Activated T-cell treated with anti-CD3 and anti-CD28 coated beads, Interleukin-2, amount 50 U/mL, for 4 hours (primary cell): ENCODE measurements around the gene CD58. TPM values are rescaled to one million over a fixed set of nuclear protein-coding genes. Genes with fewer than 3 reads are reported as not detected.

ENCODE experiments used
- ATAC-seq, 2 donors: fragments of 200-7000 bp; cut with Tn5 transposase; one replicate each; pipeline ENCODE4 v1.10.0; 2021
- DNase-seq: peaks from one replicate; pipeline ENCODE4 v3.0.0-alpha.2; 2020
- H3K27me3 Mint-ChIP-seq: one replicate; pipeline ENCODE4 v1.8.0; 2021; ENCODE audit warnings: low read depth, mixed read lengths
- H3K36me3 Mint-ChIP-seq: one replicate; pipeline ENCODE4 v1.8.0; 2022; ENCODE audit warnings: mixed read lengths; ENCODE audit not compliant: insufficient read depth
- H3K4me1 Mint-ChIP-seq: one replicate; pipeline ENCODE4 v1.8.0; 2021; ENCODE audit warnings: low read depth, mixed read lengths
- H3K4me3 Mint-ChIP-seq: one replicate; pipeline ENCODE4 v1.8.0; 2021; ENCODE audit warnings: mild to moderate bottlenecking, moderate library complexity, mixed read lengths
- H3K9me3 Mint-ChIP-seq: one replicate; pipeline ENCODE4 v1.8.0; 2021; ENCODE audit warnings: mixed read lengths
- total RNA-seq, 3 donors: library from RNA; stranded (reverse); gene quantifications; one replicate each; pipeline ENCODE4 v1.2.1, GENCODE V29; 2021

The CD58 gene
- total RNA-seq, 3 donors from 2014 or later: 8.6 to 15.0 (median 9.4) TPM

DNA sequence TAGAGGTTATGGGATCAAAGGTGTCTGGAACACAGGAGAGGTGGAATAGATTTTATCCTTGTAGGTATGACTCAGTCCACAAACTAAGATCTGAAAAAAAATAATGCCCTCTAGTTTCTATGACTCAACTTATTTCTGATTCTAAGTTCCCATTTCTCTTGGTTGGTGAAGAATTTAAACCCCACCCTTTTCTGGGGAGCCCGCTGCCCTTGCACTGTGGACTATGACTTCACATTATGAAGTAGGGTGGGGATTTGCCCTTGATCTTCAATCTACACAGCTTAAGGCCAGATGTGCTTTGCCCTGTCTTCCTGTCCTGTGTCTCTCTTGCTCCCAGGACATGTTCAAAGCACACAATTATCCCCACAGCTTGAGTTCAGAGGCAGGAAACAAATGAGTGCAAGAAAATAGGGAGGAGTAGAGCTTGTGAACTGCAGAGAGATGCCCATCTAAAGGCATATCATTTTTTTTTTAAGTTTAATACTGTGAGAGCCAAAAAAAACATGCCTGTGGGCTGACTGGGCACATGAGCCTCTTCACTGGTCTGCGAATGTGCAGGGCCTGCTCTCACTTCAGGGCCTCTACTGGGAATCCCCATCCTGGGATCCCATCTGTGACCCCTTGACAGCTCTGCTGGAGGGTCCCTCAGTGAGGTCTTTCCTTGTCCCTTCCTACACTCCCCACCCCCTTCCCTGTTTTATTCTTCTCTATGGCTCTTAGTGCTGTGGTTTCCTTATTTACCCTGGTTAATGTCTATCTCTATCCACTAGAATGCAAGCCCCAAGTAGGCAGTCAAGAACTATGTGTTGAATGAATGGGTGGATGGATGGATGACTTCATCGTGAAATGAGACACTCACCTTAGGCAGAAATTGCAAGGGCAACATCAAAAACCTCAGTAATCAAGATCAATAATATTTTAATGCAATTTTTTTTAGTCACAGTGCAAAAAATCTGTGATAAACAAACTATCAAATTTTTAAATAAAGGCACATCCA lies 61.5 kb downstream of the CD58 start:
- Mint-ChIP-seq H3K27me3 (no peaks in the 10 kb centered on the region), H3K4me3 (no peak overlapping the region), H3K9me3 (no peaks in the 10 kb centered on the region), H3K4me1 (peaks cover 74% of the 10 kb centered on the region), H3K36me3 (peaks cover 8% of the 10 kb centered on the region)
- DNase-seq (peak; percentile 30), ATAC-seq (peak; percentile 66 to 72)

DNA sequence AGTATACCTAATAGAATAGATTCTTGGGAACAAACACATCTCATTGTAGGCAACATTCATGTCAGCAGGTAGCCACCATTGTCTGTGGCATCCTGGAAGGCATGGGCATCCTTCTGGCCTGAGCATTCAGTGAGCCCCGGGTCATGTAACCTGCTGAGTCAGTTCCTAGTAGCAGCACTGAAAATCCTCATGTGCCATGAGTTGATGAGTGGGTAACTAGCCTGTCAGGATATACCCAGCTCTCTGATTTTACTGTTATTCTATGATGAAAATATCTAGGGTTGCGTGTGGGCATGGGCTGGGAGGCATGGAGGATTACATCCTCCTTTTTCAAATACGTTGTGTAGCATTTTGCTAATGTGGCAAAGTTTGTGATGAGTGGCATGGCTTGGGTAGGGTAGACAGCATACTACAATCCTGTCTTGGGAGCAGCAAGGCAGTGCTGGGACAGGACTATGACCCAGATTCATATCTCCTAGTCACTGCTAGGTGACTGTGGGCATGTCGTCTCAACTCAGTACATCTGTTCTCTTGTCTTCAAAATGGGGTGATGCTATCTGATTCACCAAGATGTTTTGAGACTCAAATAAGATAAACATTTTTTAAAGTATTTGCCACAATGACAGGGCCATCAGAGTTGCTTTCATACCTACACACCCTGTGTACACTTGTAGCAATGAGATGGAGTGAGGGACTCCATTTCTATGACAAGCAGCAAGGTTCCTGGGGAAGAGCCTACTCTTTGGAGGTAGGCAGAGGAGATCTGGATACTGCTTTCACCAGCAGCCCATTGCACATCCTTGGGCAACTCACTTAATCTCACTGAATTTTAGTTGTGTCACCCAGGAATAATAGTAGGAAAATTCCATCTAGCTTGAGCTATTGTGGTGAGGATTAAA lies 62.5 kb downstream of the CD58 start:
- no peaks in the 10 kb centered on the region for H3K9me3 Mint-ChIP-seq
- DNase-seq: no peak
- H3K36me3 Mint-ChIP-seq: peaks cover 8% of the 10 kb centered on the region
- H3K4me3 Mint-ChIP-seq: no peak overlapping the region
- peak; percentile 12 to 23 for ATAC-seq
- peaks cover 75% of the 10 kb centered on the region for H3K4me1 Mint-ChIP-seq
- no peaks in the 10 kb centered on the region for H3K27me3 Mint-ChIP-seq

DNA sequence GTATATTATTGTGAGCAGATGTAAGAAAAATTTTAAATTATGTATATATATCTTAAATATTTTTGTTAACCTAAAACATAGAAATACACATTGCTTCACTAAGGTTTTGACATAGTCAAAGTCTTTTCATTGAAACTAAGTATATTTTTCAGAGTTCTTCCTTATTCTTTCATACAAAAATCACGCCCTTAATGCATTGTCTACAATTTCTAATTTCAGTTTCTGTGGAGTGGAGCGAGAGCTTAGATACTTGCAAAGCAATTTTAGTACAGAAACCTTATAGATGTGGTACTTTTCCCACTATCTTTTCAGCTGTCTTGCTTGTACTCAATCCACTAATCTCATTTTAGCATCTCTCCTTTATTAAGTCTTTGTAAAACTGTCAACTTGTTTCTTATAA lies 63.2 kb downstream of the CD58 start:
- peaks cover 4% of the 10 kb centered on the region for H3K36me3 Mint-ChIP-seq
- peaks cover 75% of the 10 kb centered on the region for H3K4me1 Mint-ChIP-seq
- DNase-seq: no peak
- H3K27me3 Mint-ChIP-seq: no peaks in the 10 kb centered on the region
- no peak for ATAC-seq
- no peaks in the 10 kb centered on the region for H3K9me3 Mint-ChIP-seq
- H3K4me3 Mint-ChIP-seq: no peak overlapping the region

DNA sequence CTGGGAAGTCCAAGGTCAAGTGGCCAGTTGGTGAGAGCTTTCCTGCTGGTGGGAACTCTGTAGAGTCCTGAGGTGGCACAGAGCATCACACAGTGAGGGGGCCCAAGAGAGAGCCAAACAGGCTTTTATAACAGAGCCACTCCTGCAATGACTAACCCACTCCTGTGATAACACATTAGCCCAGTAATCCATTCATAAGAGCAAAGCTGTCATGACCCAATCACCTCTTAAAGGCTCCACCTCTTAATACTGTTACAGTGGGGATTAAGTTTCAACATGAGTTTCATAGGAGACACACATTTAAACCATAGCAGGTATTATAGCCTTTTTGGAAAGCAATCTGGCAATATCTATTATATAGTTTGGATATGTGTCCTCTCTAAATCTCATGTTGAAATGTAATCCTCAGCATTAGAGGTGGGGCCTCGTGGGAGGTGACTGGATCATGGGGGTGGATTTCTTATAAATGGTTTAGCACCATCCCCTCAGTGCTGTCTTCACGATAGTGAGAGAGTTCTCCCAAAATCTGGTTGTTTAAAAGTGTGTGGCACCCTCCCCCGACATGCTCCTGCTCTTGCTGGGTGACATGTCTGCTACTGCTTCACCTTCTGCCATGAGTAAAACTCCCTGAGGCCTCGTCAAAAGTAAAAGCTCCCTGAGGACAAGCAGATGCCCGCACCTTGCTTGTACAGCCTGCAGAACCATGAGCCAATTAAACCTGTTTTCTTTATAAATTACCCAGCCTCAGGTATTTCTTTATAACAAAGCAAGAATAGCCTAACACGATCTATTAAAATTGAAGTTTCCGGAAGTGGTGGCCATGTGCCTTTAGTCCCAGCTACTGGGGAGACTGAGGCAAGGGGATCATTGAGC lies 64.5 kb downstream of the CD58 start:
- Mint-ChIP-seq H3K9me3 (no peaks in the 10 kb centered on the region), H3K4me1 (peaks cover 75% of the 10 kb centered on the region), H3K4me3 (no peak overlapping the region), H3K36me3 (no peaks in the 10 kb centered on the region), H3K27me3 (no peaks in the 10 kb centered on the region)
- DNase-seq (no peak), ATAC-seq (peak; percentile 31 to 36)

DNA sequence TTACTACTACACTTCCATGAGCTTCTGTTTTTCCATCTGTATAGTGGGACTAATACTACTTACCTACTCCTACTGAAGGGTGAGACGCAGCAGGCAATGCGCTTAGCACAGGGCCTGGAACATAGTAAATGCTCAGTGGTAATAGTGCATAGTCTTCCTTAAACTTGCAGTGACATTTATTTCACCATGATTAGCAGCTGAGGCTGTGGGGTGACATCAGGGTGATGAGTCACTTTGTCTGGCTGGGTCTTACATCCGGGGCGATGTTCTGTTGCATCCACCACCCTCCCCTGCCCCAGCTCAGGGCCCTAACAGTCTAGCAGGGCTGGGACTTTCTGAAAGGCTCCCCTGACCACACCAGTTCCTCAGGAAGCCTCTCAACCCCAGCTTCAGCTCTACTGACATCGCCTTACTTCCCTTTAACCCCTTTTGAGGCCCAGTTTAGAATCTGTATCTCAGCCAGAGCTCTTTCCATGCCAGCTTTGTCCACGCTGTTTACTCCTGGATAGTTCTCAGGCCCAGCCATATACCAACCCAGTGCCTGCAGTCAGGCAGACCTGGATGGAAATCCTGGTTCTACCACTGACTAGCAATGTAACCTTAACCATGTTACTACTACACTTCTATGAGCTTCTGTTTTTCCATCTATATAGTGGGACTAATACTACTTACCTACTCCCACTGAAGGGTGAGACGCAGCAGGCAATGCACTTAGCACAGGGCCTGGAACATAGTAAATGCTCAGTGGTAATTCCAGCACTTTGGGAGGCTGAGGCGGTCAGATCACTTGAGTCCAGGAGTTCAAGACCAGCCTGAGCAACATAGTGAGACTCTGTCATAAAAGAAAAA lies 66.3 kb downstream of the CD58 start:
- Mint-ChIP-seq H3K9me3 (no peaks in the 10 kb centered on the region), H3K27me3 (no peaks in the 10 kb centered on the region), H3K36me3 (no peaks in the 10 kb centered on the region), H3K4me3 (peak overlapping the region; percentile 29), H3K4me1 (peaks cover 67% of the 10 kb centered on the region)
- peak; percentile 81 to 82 for ATAC-seq
- DNase-seq: peak; percentile 81

DNA sequence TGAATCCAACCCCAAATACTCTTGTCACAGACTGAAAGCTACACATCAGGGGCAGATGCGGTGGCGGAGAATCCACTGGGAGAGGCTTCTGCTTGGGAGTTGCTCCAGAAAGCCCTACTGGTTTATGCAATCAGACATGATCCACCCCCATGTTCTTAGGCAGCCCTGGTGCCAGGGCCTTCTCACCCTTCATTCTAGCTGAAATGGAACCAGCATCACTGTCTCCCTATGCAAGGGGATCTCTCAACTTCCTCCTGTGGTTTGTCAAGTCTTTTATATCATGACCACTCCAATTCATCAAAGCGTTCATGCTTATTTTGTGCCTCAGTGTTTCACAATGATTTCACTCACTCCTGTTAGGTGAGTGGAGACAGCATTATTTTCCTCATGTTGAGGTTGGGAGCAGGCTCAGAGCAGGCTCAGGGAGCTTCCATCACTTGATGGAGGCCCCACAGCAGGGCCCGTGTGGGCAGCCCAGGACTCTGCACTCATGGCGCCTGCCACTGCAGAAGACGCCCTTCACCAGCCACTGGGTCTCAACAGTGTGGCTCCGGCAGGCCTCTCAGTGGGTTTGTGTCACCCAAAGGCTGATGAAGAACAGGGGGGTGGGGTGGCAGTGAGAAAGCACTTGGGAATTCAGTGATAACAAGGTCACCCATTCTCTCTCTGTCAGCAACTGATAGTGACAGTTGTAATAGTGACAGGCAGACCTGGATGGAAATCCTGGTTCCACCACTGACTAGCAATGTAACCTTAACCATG lies 67.1 kb downstream of the CD58 start:
- no peaks in the 10 kb centered on the region for H3K36me3 Mint-ChIP-seq
- ATAC-seq (peak; percentile 4 to 17), DNase-seq (no peak)
- H3K4me3 Mint-ChIP-seq: no peak overlapping the region
- H3K9me3 Mint-ChIP-seq: no peaks in the 10 kb centered on the region
- H3K4me1 Mint-ChIP-seq: peaks cover 64% of the 10 kb centered on the region
- H3K27me3 Mint-ChIP-seq: no peaks in the 10 kb centered on the region

DNA sequence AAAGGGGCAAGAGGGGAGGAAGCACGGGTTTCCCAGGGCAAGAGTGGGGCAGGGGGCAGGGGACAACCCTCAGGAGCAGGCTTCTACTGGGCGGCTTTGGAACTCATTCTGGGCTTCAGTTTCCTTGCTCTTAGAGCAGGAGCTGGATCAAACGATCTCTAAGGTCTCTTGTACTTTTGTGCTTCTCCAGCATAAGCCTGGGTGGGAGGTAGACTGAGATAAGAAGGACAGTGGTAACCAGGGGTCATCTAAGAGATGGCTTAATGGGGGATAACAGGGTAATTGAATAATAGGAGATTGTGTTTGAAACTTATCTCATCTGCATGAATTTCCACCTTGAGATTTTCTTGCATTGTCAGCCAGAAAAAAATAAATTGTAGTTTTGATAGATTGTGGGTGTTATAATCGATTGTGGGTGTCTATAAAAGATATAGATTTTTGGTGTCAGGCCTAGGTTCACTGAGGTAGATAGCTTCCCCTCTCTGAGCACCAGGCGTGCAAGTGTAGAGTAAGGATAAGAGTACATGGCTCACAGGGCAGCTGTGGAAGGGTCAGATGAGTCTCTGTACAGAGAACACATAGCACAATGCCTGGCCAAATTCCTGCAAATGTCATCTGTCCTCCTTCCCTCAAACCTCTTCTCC lies 68.0 kb downstream of the CD58 start:
- Mint-ChIP-seq H3K27me3 (no peaks in the 10 kb centered on the region), H3K9me3 (no peaks in the 10 kb centered on the region), H3K4me3 (no peak overlapping the region), H3K36me3 (no peaks in the 10 kb centered on the region), H3K4me1 (peaks cover 54% of the 10 kb centered on the region)
- DNase-seq (no peak), ATAC-seq (no peak)

DNA sequence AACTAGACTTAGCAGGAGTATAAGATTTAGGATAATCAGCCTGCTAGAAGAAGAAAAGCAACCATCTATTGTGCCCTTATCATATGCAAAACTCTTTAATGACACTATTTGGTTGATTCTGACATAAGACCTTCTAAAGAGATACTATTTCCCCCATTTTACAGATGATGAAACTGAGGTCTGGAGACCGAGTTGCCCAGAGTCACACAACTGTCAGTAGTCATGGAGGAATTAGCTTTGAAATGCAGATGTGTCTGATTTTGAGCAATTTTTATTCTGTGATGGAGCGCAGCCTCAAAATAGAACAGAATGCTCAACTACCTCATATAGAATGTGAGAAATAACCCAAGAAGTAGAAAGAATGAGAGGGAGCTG lies 69.0 kb downstream of the CD58 start:
- no peak overlapping the region for H3K4me3 Mint-ChIP-seq
- no peaks in the 10 kb centered on the region for H3K36me3 Mint-ChIP-seq
- no peaks in the 10 kb centered on the region for H3K9me3 Mint-ChIP-seq
- H3K4me1 Mint-ChIP-seq: peaks cover 52% of the 10 kb centered on the region
- DNase-seq (no peak), ATAC-seq (no peak)
- H3K27me3 Mint-ChIP-seq: no peaks in the 10 kb centered on the region

DNA sequence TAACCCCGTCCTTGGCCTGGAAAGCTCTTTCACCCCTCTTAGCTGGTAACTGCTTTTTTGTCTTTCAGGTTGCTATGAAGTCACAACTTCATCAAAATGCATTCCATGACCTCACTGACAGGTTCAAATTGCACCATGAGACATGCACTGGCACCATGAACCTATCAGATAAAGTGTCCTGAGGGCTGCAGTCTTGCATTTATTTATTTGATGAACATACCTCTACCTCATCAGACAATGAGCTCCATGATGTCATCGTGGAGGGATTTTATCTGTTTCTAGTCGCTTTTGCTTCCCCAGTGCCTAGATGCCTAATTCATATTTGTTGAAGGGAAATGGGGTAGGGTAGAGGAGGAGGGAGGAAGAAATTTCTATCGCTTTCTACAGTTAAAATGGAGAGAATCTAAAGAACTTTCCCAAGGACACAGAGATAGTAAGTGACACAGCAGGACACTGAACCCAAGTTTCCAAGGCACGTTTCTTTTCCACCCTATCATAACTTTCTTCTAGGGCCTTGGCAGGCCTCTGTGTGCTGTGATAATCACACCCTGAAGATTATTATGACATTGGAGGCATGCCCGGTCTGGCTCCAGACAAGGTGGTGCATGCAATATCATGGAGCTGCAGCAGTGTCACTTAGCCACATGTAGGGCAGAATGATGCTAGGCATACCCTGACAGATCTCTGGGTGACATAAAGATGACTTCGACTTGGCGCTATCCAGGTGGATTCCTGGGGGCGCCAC lies 69.5 kb downstream of the CD58 start:
- H3K4me3 Mint-ChIP-seq: no peak overlapping the region

DNA sequence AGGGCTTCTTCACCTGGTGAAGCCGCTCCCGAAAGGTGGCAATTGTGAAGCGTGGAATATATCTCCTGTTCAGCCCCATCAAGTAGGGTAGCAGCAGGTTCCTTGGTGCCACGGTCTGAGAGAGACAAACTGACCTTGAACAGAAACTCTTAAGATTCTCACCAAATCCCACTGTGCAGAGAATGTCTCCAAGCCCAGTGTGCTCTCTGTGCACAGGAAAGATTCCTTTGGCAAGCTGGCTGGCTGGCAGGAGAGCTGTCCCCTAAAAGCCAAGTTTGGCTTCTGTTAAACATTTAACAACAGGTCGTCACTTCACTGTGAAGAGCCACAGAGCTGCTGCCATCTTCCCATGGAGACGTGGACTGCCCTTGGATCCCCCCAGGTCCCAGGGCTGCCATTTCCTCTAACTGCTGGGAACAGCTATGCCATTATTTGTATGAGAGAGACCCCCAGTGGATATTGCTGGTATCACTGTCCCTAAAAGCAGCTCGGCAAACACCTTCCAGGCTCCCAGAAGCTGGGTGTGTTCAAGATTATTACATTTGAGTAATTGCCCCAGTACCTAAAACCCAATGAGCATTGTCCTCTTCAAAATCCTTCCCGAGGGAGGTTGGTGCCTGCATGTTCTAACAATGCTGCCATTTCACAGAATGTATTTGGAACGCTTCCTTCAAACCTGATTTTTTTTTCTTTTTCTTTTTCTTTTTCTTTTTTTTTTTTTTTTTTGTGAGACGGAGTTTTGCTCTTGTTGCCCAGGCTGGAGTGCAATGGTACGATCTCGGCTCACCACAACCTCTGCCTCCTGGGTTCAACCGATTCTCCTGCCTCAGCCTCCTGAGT lies 71.8 kb downstream of the CD58 start:
- Mint-ChIP-seq H3K9me3 (no peaks in the 10 kb centered on the region), H3K4me1 (peaks cover 31% of the 10 kb centered on the region), H3K4me3 (no peak overlapping the region), H3K27me3 (no peaks in the 10 kb centered on the region), H3K36me3 (no peaks in the 10 kb centered on the region)
- DNase-seq: peak; percentile 37
- peak; percentile 77 to 81 for ATAC-seq

More for the DNA sequence above, 69.5 kb downstream of the CD58 start:
- DNase-seq: no peak
- no peak for ATAC-seq
- H3K27me3 Mint-ChIP-seq: no peaks in the 10 kb centered on the region
- no peaks in the 10 kb centered on the region for H3K36me3 Mint-ChIP-seq
- H3K4me1 Mint-ChIP-seq: peaks cover 50% of the 10 kb centered on the region
- no peaks in the 10 kb centered on the region for H3K9me3 Mint-ChIP-seq

DNA sequence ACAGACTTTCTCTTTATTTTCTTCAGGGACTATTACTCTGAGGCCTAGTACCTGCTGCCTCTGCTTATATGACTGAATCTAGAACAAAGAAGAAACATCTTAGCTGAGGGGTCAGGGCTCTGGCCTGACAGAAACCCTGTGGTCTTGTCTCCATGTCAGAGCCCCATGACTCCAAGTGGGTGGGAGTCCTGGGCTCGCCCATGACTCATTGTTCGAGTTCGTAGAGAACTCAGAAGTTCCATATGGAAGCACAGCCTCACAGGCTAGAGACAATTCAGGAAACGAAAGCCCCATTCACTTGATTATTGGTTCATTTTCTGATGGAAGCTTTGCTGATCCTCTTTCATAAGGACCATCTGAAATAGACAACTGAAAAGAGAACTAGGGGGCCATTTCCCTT lies 73.2 kb downstream of the CD58 start:
- Mint-ChIP-seq H3K36me3 (no peaks in the 10 kb centered on the region), H3K9me3 (no peaks in the 10 kb centered on the region), H3K4me3 (no peak overlapping the region), H3K4me1 (peaks cover 17% of the 10 kb centered on the region), H3K27me3 (no peaks in the 10 kb centered on the region)
- ATAC-seq: no peak
- DNase-seq: no peak
